Mucosa of stomach (tissue), 1 donor: Measurements from ENCODE around the gene TMEM250.
"Not testable (repeated sequence)": the region's sequence is repeated elsewhere in the genome, so short reads cannot be mapped to it uniquely, and the experiment has no call there.

ENCODE experiments used
- H3K27me3 ChIP-seq: one replicate; pipeline ENCODE4 v1.7.0; 2013; ENCODE audit warnings: mild to moderate bottlenecking, low read length; ENCODE audit not compliant: control insufficient read depth, insufficient read depth
- H3K36me3 ChIP-seq: one replicate; pipeline ENCODE4 v1.7.0; 2013; ENCODE audit warnings: low read length; ENCODE audit not compliant: control insufficient read depth, insufficient read depth
- H3K4me1 ChIP-seq: one replicate; pipeline ENCODE4 v1.7.0; 2013; ENCODE audit warnings: mild to moderate bottlenecking, low read length; ENCODE audit not compliant: control insufficient read depth, insufficient read depth
- H3K4me3 ChIP-seq: one replicate; pipeline ENCODE4 v1.7.0; 2013; ENCODE audit warnings: low read length
- H3K9ac ChIP-seq: one replicate; pipeline ENCODE4 v1.7.0; 2013; ENCODE audit warnings: mild to moderate bottlenecking, low read length, moderate library complexity
- H3K9me3 ChIP-seq: one replicate; pipeline ENCODE4 v1.7.0; 2013; ENCODE audit warnings: mild to moderate bottlenecking, low read length, moderate library complexity; ENCODE audit not compliant: control insufficient read depth
- donor health status: Pancreatic carcinoma.

Gene TMEM250

GRCh38 chr9:136152931-136153330 is 34.3 kb upstream of the TMEM250 start:
- no peak overlapping the region for H3K4me3 ChIP-seq
- no peak overlapping the region for H3K9ac ChIP-seq
- H3K9me3 ChIP-seq, result no peaks in the 10 kb centered on the region
- H3K36me3 ChIP-seq, result no peaks in the 10 kb centered on the region
- H3K4me1 ChIP-seq, result no peaks in the 10 kb centered on the region
- H3K27me3 ChIP-seq, result peaks cover 20% of the 10 kb centered on the region

- no peaks in the 10 kb centered on the region for H3K4me1 ChIP-seq
- no peaks in the 10 kb centered on the region for H3K36me3 ChIP-seq
- H3K9me3 ChIP-seq, result no peaks in the 10 kb centered on the region
- H3K4me3 ChIP-seq, result no peak overlapping the region
- H3K27me3 ChIP-seq, result peaks cover 21% of the 10 kb centered on the region
- H3K9ac ChIP-seq, result no peak overlapping the region
These were observed 33.8 kb upstream of the TMEM250 start for GRCh38 chr9:136152543-136152866.

- Histone ChIP-seq H3K9me3 (no peaks in the 10 kb centered on the region), H3K27me3 (peaks cover 25% of the 10 kb centered on the region), H3K36me3 (no peaks in the 10 kb centered on the region), H3K4me3 (no peak overlapping the region), H3K9ac (no peak overlapping the region), H3K4me1 (no peaks in the 10 kb centered on the region)
These were observed 33.3 kb upstream of the TMEM250 start for GRCh38 chr9:136151848-136152542.

- peaks cover 29% of the 10 kb centered on the region for H3K27me3 ChIP-seq
- H3K4me1 ChIP-seq, result no peaks in the 10 kb centered on the region
- no peak overlapping the region for H3K4me3 ChIP-seq
- no peak overlapping the region for H3K9ac ChIP-seq
- H3K36me3 ChIP-seq, result no peaks in the 10 kb centered on the region
- no peaks in the 10 kb centered on the region for H3K9me3 ChIP-seq
These were observed 32.6 kb upstream of the TMEM250 start for GRCh38 chr9:136151214-136151804.

GRCh38 chr9:136150664-136151213 is 32.1 kb upstream of the TMEM250 start:
- not testable (repeated sequence) for H3K4me1 ChIP-seq, H3K36me3 ChIP-seq, H3K9ac ChIP-seq, H3K9me3 ChIP-seq, H3K4me3 ChIP-seq
- peaks cover 34% of the 10 kb centered on the region for H3K27me3 ChIP-seq

- Histone ChIP-seq H3K4me1 (no peaks in the 10 kb centered on the region), H3K9ac (no peak overlapping the region), H3K36me3 (no peaks in the 10 kb centered on the region), H3K4me3 (no peak overlapping the region), H3K27me3 (peaks cover 34% of the 10 kb centered on the region), H3K9me3 (no peaks in the 10 kb centered on the region)
These were observed 31.2 kb upstream of the TMEM250 start for GRCh38 chr9:136149853-136150252.

GRCh38 chr9:136149337-136149736 is 30.7 kb upstream of the TMEM250 start:
- Histone ChIP-seq H3K36me3 (no peaks in the 10 kb centered on the region), H3K27me3 (peaks cover 33% of the 10 kb centered on the region), H3K4me3 (no peak overlapping the region), H3K9ac (no peak overlapping the region), H3K4me1 (no peaks in the 10 kb centered on the region), H3K9me3 (no peaks in the 10 kb centered on the region)

- Histone ChIP-seq H3K9ac (no peak overlapping the region), H3K9me3 (no peaks in the 10 kb centered on the region), H3K4me3 (no peak overlapping the region), H3K27me3 (peaks cover 37% of the 10 kb centered on the region), H3K4me1 (no peaks in the 10 kb centered on the region), H3K36me3 (no peaks in the 10 kb centered on the region)
These were observed 30.1 kb upstream of the TMEM250 start for GRCh38 chr9:136148766-136149165.

- Histone ChIP-seq H3K36me3 (no peaks in the 10 kb centered on the region), H3K4me1 (no peaks in the 10 kb centered on the region), H3K9me3 (no peaks in the 10 kb centered on the region), H3K9ac (no peak overlapping the region), H3K4me3 (no peak overlapping the region), H3K27me3 (peaks cover 42% of the 10 kb centered on the region)
These were observed 29.4 kb upstream of the TMEM250 start for GRCh38 chr9:136147890-136148714.

GRCh38 chr9:136147038-136147889 is 28.6 kb upstream of the TMEM250 start:
- H3K4me1 ChIP-seq, result no peaks in the 10 kb centered on the region
- no peaks in the 10 kb centered on the region for H3K9me3 ChIP-seq
- no peak overlapping the region for H3K9ac ChIP-seq
- H3K36me3 ChIP-seq, result no peaks in the 10 kb centered on the region
- no peak overlapping the region for H3K4me3 ChIP-seq
- peaks cover 43% of the 10 kb centered on the region for H3K27me3 ChIP-seq

GRCh38 chr9:136146126-136147037 is 27.7 kb upstream of the TMEM250 start:
- H3K4me1 ChIP-seq, result no peaks in the 10 kb centered on the region
- H3K4me3 ChIP-seq, result no peak overlapping the region
- H3K27me3 ChIP-seq, result peaks cover 43% of the 10 kb centered on the region
- H3K9me3 ChIP-seq, result no peaks in the 10 kb centered on the region
- H3K9ac ChIP-seq, result no peak overlapping the region
- no peaks in the 10 kb centered on the region for H3K36me3 ChIP-seq
